GM19351 (cell line): ENCODE results near the gene SNRNP35.
"Not testable (repeated sequence)": the region's sequence is repeated elsewhere in the genome, so short reads cannot be mapped to it uniquely, and the experiment has no call there.

Source experiments
- ATAC-seq: cut with Tn5 transposase; IDR thresholded peaks from one replicate; pipeline ENCODE4 v1.9.1; 2021; ENCODE audit warnings: mild to moderate bottlenecking, moderate library complexity; ENCODE audit not compliant: unreplicated experiment

Gene SNRNP35

DNA sequence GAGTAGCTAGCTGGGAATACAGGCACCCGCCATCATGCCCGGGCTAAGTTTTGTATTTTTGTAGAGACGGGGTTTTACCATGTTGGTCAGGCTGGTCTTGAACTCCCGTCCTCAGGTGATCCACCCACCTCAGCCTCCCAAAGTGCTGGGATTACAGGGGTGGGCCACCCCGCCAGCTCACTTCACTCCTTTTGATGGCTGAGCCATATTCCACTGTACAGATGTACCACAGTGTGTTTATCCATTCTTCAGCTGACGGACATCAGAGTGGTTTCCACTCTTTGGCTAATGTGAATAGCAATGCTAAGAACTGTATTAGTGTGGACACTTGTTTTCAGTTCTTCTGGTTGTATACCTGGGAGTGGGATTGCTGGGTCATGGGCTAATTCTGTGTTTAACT lies 29.5 kb downstream of the SNRNP35 start:
- no peak for ATAC-seq

GRCh38 chr12:123488539-123489230 lies 30.7 kb downstream of the SNRNP35 start:
- ATAC-seq: no peak

DNA sequence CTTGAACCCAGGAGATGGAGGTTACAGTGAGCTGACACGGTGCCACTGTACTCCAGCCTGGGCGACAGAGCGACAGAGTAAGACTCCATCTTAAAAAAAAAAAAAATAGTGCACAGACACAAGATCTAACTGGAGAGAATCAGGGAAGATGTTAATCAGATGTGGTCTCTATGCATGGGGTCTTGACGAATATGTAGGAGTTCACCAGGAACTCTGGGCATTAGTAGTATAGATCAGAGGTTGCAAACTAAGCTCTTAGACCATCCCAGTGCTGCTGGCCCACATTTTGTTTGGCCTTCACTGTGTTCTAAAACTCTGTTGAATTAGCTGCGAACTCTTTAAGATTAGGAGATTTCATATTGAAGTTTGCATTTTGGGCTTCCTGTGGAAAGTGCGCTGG lies 31.6 kb downstream of the SNRNP35 start:
- no peak for ATAC-seq

- ATAC-seq: no peak
Observed at GRCh38 chr12:123490089-123490488, 32.1 kb downstream of the SNRNP35 start.

DNA sequence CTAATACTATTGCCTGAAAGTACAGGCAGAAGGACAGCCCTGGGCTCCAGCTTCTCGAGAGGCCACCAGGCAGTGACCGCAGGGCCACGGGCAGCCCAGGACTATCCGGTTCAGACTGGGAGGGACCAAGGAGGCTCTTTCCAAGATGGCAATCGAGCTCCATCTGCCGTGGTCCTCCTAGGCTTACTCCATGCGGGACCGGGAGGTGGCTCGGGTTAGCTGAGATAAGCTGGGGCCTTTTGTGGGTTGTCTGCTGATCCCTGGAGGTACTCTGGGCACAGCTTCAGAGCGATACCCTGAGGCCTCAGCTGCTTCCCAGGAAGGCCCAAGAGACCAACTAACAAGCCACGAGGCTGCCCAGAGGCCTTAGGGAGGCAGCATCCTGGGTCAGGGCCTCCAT lies 33.1 kb downstream of the SNRNP35 start:
- ATAC-seq: no peak

- ATAC-seq: no peak
Observed at GRCh38 chr12:123491481-123491880, 33.5 kb downstream of the SNRNP35 start.

GRCh38 chr12:123492339-123493039 lies 34.5 kb downstream of the SNRNP35 start:
- ATAC-seq: not testable (repeated sequence)

DNA sequence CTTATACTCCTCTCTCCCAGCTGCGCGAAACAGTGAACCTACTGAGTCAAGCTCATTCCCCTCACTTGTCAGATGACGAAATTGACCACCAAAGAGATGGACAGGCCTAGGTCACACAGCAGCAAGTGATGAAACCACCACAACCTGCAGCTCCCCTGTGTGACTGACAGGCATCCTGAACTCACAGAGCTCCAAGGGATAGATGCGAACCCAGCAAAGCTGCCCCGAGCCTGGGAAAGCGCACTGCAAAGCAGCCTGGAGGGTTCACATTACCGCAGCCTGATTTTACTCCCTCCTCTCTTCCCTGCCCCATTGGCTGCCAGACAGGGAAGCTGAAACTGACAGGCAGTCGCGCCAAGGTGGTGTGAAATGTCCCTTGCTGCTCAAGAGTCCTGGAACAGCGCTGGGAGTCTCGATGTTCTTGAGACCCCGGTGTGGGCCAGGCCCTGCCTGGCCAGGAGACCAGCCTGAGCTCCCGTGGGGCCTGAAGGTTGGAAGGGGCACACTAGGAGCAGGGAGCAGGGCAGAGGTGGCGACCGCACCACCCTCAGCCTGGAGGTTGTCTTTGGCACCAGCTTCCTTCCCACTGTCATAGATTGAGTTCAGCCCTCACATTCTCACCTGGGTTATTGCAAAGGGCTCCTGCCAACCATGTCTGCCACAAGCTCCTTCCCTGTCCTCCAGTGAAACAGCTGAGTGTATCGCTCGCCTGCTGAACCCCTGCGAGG lies 36.3 kb downstream of the SNRNP35 start:
- ATAC-seq: no peak

DNA sequence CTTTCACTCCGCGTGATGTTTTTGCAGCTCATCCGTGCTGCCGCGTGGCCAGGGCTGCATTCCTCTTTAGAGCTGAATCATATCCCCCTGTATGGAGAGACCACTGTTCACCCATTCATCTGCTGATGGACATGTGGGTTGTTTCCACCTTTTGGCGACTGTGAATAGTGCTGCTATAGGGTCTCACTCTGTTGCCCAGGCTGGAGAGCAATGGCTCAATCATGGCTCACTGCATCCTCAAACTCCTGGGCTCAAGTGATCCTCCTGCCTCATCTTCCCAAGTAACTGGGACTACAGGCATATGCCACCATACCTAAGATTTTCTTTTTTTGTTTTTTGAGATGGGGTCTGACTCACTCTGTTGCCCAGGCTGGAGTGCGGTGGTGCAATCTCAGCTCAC lies 39.1 kb downstream of the SNRNP35 start:
- no peak for ATAC-seq

GRCh38 chr12:123498126-123498825 lies 40.3 kb downstream of the SNRNP35 start:
- no peak for ATAC-seq

- ATAC-seq: no peak
Observed at GRCh38 chr12:123499332-123499731, 41.4 kb downstream of the SNRNP35 start.

DNA sequence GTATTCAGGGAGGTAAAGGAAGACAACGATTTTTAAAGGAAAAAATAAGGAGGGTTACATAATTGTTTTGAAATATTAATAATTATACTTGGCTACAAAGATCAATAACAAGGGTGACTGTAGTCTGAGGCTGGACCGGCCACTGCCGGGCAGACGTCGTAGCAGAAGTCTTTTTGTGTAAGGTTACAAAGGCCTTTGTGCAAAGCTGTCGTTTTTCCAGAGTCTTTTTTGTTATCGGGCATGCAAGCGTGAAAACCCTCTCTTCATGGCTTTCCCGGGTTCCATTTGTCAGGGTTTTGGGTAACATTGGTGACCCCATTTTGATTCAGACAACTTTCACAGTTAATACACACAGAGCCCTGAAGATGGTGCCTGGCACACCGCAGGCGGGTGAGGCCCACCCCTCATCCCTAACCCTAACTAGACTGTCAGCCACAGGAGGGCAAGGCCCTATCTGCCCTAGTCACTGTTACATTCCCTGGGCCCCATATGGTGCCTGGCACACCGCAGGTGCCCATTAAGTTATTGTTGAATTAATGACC lies 44.3 kb downstream of the SNRNP35 start:
- ATAC-seq: no peak

- ATAC-seq: no peak
Observed at GRCh38 chr12:123506059-123506842, 48.3 kb downstream of the SNRNP35 start.

DNA sequence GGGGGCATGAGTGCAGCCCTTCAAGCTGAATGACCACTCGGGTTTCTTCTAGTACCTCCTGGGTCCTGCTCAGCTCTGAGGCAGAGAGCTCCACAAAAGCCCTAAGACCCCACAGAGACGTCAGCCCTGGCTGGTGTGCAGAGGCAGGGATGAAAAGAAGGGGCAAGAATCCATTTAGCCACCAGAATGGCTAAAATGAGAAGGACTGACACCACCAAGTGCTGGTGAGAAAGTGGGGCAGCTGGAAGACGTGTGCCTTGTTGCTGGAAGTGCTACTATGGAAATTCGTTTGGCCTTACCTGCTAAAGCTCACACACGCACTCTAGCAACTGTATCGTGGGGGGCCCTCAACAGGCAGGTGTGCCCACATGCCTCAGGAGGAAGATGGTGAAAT lies 48.9 kb downstream of the SNRNP35 start:
- ATAC-seq: no peak

- ATAC-seq: no peak
Observed at GRCh38 chr12:123512838-123513665, 55.1 kb downstream of the SNRNP35 start.

DNA sequence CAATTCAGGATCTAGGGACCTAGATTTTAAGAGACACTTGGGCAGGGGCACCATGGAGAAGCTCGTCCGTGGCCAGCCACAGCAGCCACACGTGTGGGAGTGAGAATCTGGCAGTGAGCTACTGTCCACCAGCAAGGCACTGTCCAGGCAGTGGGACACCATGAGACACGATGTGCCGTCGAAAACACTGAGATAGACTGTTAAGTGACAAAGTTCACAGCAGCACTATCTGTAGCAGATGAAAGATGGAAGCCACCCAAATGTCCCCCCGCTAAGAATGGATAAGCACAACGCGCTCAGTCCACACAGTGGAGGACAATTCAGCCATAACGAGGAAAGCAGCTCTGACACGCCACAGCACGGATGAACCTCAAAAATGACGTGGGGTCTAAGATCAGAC lies 55.9 kb downstream of the SNRNP35 start:
- no peak for ATAC-seq

GRCh38 chr12:123514582-123515221 lies 56.8 kb downstream of the SNRNP35 start:
- not testable (repeated sequence) for ATAC-seq

GRCh38 chr12:123516216-123516780 lies 58.4 kb downstream of the SNRNP35 start:
- no peak for ATAC-seq
